Activated B cell treated with CpG ODN at 0.5 μM for 24 hours (primary cell): ENCODE data around the gene TUBB. TPM values are rescaled to one million over a fixed set of nuclear protein-coding genes. Genes with fewer than 3 reads are reported as not detected.

ENCODE experiments used
- ATAC-seq: fragments of 200-7000 bp; cut with Tn5 transposase; one replicate; pipeline ENCODE4 v1.10.0; 2021; ENCODE audit warnings: low read depth, mild to moderate bottlenecking, moderate library complexity
- CTCF ChIA-PET: fragments of 350-600 bp; sonication (Branson Sonifier 250); formaldehyde crosslinking; loops from one replicate; lab custom pipeline; 2021; ENCODE audit warnings: antibody characterized with exemption; lab: Charles Lee
- POLR2A ChIA-PET: fragments of 350-600 bp; sonication (Branson Sonifier 250); formaldehyde crosslinking; loops from one replicate; lab custom pipeline; 2021; ENCODE audit warnings: antibody characterized with exemption; lab: Charles Lee
- DNase-seq: peaks from one replicate; pipeline ENCODE4 v3.0.0; 2022
- H3K27ac Mint-ChIP-seq: one replicate; pipeline ENCODE4 v1.8.0; 2020; ENCODE audit warnings: mixed read lengths
- H3K27me3 Mint-ChIP-seq: one replicate; pipeline ENCODE4 v1.8.0; 2021; ENCODE audit warnings: mixed read lengths
- H3K36me3 Mint-ChIP-seq: one replicate; pipeline ENCODE4 v1.8.0; 2021; ENCODE audit warnings: low read depth, mixed read lengths
- H3K4me1 Mint-ChIP-seq: one replicate; pipeline ENCODE4 v1.8.0; 2021; ENCODE audit warnings: mixed read lengths
- H3K4me3 Mint-ChIP-seq: one replicate; pipeline ENCODE4 v1.8.0; 2020; ENCODE audit warnings: mild to moderate bottlenecking, mixed read lengths
- H3K9me3 Mint-ChIP-seq: one replicate; pipeline ENCODE4 v1.8.0; 2020; ENCODE audit warnings: mixed read lengths
- CTCF ChIP-seq: fragments of 200-600 bp; IDR thresholded peaks from one replicate; pipeline ENCODE4 v1.8.0; 2022; ENCODE audit warnings: antibody characterized with exemption, mild to moderate bottlenecking
- intact Hi-C: fragments of 100-400 bp; cut with micrococcal nuclease; formaldehyde crosslinking; loops from one replicate; pipeline ENCODE4 v1.15.1; 2024
- total RNA-seq: library from RNA; stranded (reverse); gene quantifications from 2 replicates; pipeline ENCODE4 v1.2.3, GENCODE V29; 2022

TUBB gene
- total RNA-seq, 1 donor from 2014 or later = 700 TPM

GRCh38 chr6:30757261-30757904, 37.2 kb downstream of the TUBB start:
- Mint-ChIP-seq H3K27ac (no peak overlapping the region), H3K36me3 (no peaks in the 10 kb centered on the region), H3K9me3 (no peaks in the 10 kb centered on the region), H3K27me3 (peaks cover 2% of the 10 kb centered on the region), H3K4me1 (peaks cover 19% of the 10 kb centered on the region), H3K4me3 (no peak overlapping the region)
- CTCF ChIA-PET = no interaction called here
- DNase-seq (no peak), ATAC-seq (no peak)
- TF ChIP-seq CTCF = no peak
- intact Hi-C loops = no loop called here
- POLR2A ChIA-PET = no interaction called here

GRCh38 chr6:30759575-30760239, 39.6 kb downstream of the TUBB start:
- CTCF ChIA-PET = interaction anchor here (0.7 to 1.2 kb wide), 3 partner anchors 34 to 328 kb away, joined by 3 read pairs; no protein-coding TSS in a partner anchor
- Mint-ChIP-seq H3K4me1 (peaks cover 18% of the 10 kb centered on the region), H3K36me3 (no peaks in the 10 kb centered on the region), H3K4me3 (no peak overlapping the region), H3K9me3 (peaks cover 2% of the 10 kb centered on the region), H3K27me3 (peaks cover 14% of the 10 kb centered on the region), H3K27ac (peak overlapping the region; percentile 41)
- no peak for TF ChIP-seq CTCF
- no peak for DNase-seq
- POLR2A ChIA-PET = interaction anchor here (0.6 to 1.0 kb wide), 2 partner anchors 17 to 145 kb away, joined by 3 to 4 read pairs; partner anchors contain the start of gene FLOT1
- no peak for ATAC-seq
- intact Hi-C loops = no loop called here

- DNase-seq (no peak), ATAC-seq (no peak)
- H3K27me3 Mint-ChIP-seq = peaks cover 17% of the 10 kb centered on the region
- H3K4me3 Mint-ChIP-seq = no peak overlapping the region
- H3K4me1 Mint-ChIP-seq = peaks cover 18% of the 10 kb centered on the region
- peaks cover 2% of the 10 kb centered on the region for H3K9me3 Mint-ChIP-seq
- intact Hi-C loops = no loop called here
- peak overlapping the region; percentile 41 for H3K27ac Mint-ChIP-seq
- no peaks in the 10 kb centered on the region for H3K36me3 Mint-ChIP-seq
- ChIA-PET POLR2A (no interaction called here), CTCF (no interaction called here)
- no peak for TF ChIP-seq CTCF
Measured at GRCh38 chr6:30760549-30760948, 40.4 kb downstream of the TUBB start.

GRCh38 chr6:30761791-30762429, 41.8 kb downstream of the TUBB start:
- TF ChIP-seq CTCF = no peak
- ChIA-PET POLR2A (no interaction called here), CTCF (no interaction called here)
- H3K4me1 Mint-ChIP-seq = peaks cover 18% of the 10 kb centered on the region
- ATAC-seq = no peak
- DNase-seq = no peak
- H3K36me3 Mint-ChIP-seq = no peaks in the 10 kb centered on the region
- H3K27ac Mint-ChIP-seq = no peak overlapping the region
- H3K27me3 Mint-ChIP-seq = peaks cover 17% of the 10 kb centered on the region
- peaks cover 2% of the 10 kb centered on the region for H3K9me3 Mint-ChIP-seq
- intact Hi-C loops = no loop called here
- no peak overlapping the region for H3K4me3 Mint-ChIP-seq

- CTCF ChIA-PET = no interaction called here
- Mint-ChIP-seq H3K4me3 (no peak overlapping the region), H3K27me3 (peaks cover 17% of the 10 kb centered on the region), H3K36me3 (no peaks in the 10 kb centered on the region), H3K4me1 (peaks cover 18% of the 10 kb centered on the region), H3K27ac (no peak overlapping the region), H3K9me3 (peaks cover 2% of the 10 kb centered on the region)
- POLR2A ChIA-PET = no interaction called here
- no peak for DNase-seq
- intact Hi-C loops = no loop called here
- ATAC-seq = no peak
- TF ChIP-seq CTCF = no peak
Measured at GRCh38 chr6:30763155-30763617, 43.0 kb downstream of the TUBB start.
